Measurements from ENCODE around the gene PLEKHG4B. TPM values are rescaled to one million over a fixed set of nuclear protein-coding genes. Genes with fewer than 3 reads are reported as not detected.
A peak's percentile ranks its signal among the peaks of the same experiment; 100 is the strongest.

The PLEKHG4B gene
- total RNA-seq, 1 donor from 2014 or later: 49.4 TPM

- DNase-seq: no peak
- Mint-ChIP-seq H3K36me3 (ENCODE audit: unreplicated experiment) (no peaks in the 10 kb centered on the region), H3K27me3 (ENCODE audit: unreplicated experiment) (peaks cover 6% of the 10 kb centered on the region), H3K27ac (ENCODE audit: unreplicated experiment) (no peak overlapping the region), H3K4me3 (ENCODE audit: unreplicated experiment) (no peak overlapping the region), H3K4me1 (ENCODE audit: low read depth, unreplicated experiment) (peaks cover 32% of the 10 kb centered on the region), H3K9me3 (ENCODE audit: unreplicated experiment) (peaks cover 3% of the 10 kb centered on the region)
- TF ChIP-seq CTCF (IDR thresholded peaks at IDR 0.05; ENCODE audit: partially characterized antibody, unreplicated experiment): no peak
These were observed 12.1 kb upstream of the PLEKHG4B start for GRCh38 chr5:79821-80220.

GRCh38 chr5:81391-82021 is 10.5 kb upstream of the PLEKHG4B start:
- peak; percentile 18 for DNase-seq
- Mint-ChIP-seq H3K27me3 (ENCODE audit: unreplicated experiment) (peaks cover 5% of the 10 kb centered on the region), H3K4me1 (ENCODE audit: low read depth, unreplicated experiment) (peaks cover 33% of the 10 kb centered on the region), H3K36me3 (ENCODE audit: unreplicated experiment) (no peaks in the 10 kb centered on the region), H3K9me3 (ENCODE audit: unreplicated experiment) (peaks cover 2% of the 10 kb centered on the region), H3K4me3 (ENCODE audit: unreplicated experiment) (no peak overlapping the region), H3K27ac (ENCODE audit: unreplicated experiment) (no peak overlapping the region)
- no peak for TF ChIP-seq CTCF (IDR thresholded peaks at IDR 0.05; ENCODE audit: partially characterized antibody, unreplicated experiment)

DNA sequence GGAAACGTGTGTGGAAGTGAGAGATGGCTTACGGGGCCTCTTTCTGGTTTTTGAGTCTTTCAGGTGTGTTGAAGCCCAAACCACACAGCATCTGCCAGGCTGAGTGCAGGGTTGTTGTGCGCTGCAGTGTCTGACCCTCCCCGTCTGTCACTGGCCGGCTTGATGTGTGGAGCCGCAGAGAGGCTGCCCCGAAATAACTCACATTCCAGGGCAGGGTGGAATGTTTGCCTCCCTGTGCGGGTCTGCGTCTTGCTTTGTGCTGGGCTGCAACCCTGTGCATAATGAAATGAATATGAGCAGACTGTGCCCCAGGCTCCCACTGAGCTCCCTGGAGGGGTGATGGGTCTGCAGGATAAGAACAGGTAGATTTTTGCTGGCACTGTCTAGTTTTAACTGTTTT is 9.9 kb upstream of the PLEKHG4B start:
- peaks cover 29% of the 10 kb centered on the region for H3K4me1 Mint-ChIP-seq (ENCODE audit: low read depth, unreplicated experiment)
- no peak overlapping the region for H3K4me3 Mint-ChIP-seq (ENCODE audit: unreplicated experiment)
- no peak for TF ChIP-seq CTCF (IDR thresholded peaks at IDR 0.05; ENCODE audit: partially characterized antibody, unreplicated experiment)
- no peak overlapping the region for H3K27ac Mint-ChIP-seq (ENCODE audit: unreplicated experiment)
- peaks cover 5% of the 10 kb centered on the region for H3K27me3 Mint-ChIP-seq (ENCODE audit: unreplicated experiment)
- peaks cover 2% of the 10 kb centered on the region for H3K9me3 Mint-ChIP-seq (ENCODE audit: unreplicated experiment)
- DNase-seq: no peak
- H3K36me3 Mint-ChIP-seq (ENCODE audit: unreplicated experiment): no peaks in the 10 kb centered on the region

DNA sequence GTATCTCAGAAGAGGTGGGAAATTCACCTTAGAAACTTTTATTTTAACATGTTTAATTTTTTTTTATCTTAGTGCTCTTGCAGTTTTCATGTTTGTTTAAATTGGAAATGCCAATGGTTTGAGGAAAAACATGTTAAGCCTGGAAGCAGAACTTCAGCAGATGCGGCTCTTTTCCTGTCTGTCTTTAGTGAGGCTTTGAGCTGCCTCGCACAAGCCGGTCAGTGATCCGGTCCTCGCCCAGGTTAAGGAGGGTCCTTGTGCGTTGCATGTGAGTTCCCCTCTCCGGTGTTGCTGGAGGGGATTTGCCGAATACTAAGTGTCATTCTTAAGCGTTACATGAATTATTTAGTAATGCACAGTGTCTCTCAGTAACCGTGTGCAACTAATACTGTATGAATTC is 9.4 kb upstream of the PLEKHG4B start:
- H3K27me3 Mint-ChIP-seq (ENCODE audit: unreplicated experiment): peaks cover 5% of the 10 kb centered on the region
- no peak overlapping the region for H3K4me3 Mint-ChIP-seq (ENCODE audit: unreplicated experiment)
- TF ChIP-seq CTCF (IDR thresholded peaks at IDR 0.05; ENCODE audit: partially characterized antibody, unreplicated experiment): no peak
- peaks cover 27% of the 10 kb centered on the region for H3K4me1 Mint-ChIP-seq (ENCODE audit: low read depth, unreplicated experiment)
- DNase-seq: peak; percentile 25
- H3K27ac Mint-ChIP-seq (ENCODE audit: unreplicated experiment): no peak overlapping the region
- no peaks in the 10 kb centered on the region for H3K36me3 Mint-ChIP-seq (ENCODE audit: unreplicated experiment)
- peaks cover 2% of the 10 kb centered on the region for H3K9me3 Mint-ChIP-seq (ENCODE audit: unreplicated experiment)

DNA sequence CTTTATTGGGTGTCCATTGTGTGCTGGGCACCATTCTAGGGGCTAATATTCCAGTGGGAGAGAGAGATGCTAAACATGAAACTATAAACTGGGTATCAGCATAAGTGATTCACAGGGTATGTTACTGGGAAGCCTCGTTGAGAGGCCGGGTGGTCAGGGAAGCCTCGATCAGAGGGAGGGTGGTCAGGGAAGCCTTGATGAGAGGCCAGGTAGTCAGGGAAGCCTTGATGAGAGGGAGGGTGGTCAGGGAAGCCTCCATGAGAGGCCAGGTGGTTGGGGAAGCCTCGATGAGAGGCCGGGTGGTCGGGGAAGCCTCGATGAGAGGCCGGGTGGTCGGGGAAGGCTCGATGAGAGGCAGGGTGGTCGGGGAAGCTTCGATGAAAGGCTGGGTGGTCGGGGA is 8.9 kb upstream of the PLEKHG4B start:
- peaks cover 5% of the 10 kb centered on the region for H3K27me3 Mint-ChIP-seq (ENCODE audit: unreplicated experiment)
- no peaks in the 10 kb centered on the region for H3K36me3 Mint-ChIP-seq (ENCODE audit: unreplicated experiment)
- no peak for DNase-seq
- TF ChIP-seq CTCF (IDR thresholded peaks at IDR 0.05; ENCODE audit: partially characterized antibody, unreplicated experiment): no peak
- no peak overlapping the region for H3K4me3 Mint-ChIP-seq (ENCODE audit: unreplicated experiment)
- H3K4me1 Mint-ChIP-seq (ENCODE audit: low read depth, unreplicated experiment): peaks cover 27% of the 10 kb centered on the region
- H3K27ac Mint-ChIP-seq (ENCODE audit: unreplicated experiment): no peak overlapping the region
- H3K9me3 Mint-ChIP-seq (ENCODE audit: unreplicated experiment): peaks cover 2% of the 10 kb centered on the region

All from glutamatergic neuron (in vitro differentiated cells).